Activated T-cell treated with anti-CD3 and anti-CD28 coated beads, Interleukin-2, amount 50 U/mL, for 24 hours (primary cell): ENCODE measurements around the gene IER5L.
"Not testable (repeated sequence)": the region's sequence is repeated elsewhere in the genome, so short reads cannot be mapped to it uniquely, and the experiment has no call there.

Source experiments
- DNase-seq: peaks from one replicate; pipeline ENCODE4 v3.0.0-alpha.2; 2020
- H3K27ac Mint-ChIP-seq: 2 replicates; pipeline ENCODE4 v1.8.0; 2020; ENCODE audit warnings: mild to moderate bottlenecking, mixed read lengths
- H3K27me3 Mint-ChIP-seq: 2 replicates; pipeline ENCODE4 v1.8.0; 2020; ENCODE audit warnings: mixed read lengths
- H3K36me3 Mint-ChIP-seq: 2 replicates; pipeline ENCODE4 v1.8.0; 2020; ENCODE audit warnings: low read depth, mixed read lengths
- H3K4me1 Mint-ChIP-seq: 2 replicates; pipeline ENCODE4 v1.8.0; 2020; ENCODE audit warnings: low read depth, mixed read lengths
- H3K4me3 Mint-ChIP-seq: 2 replicates; pipeline ENCODE4 v1.8.0; 2020; ENCODE audit warnings: mild to moderate bottlenecking, moderate library complexity, mixed read lengths
- H3K9me3 Mint-ChIP-seq: 2 replicates; pipeline ENCODE4 v1.8.0; 2020; ENCODE audit warnings: mixed read lengths

Gene IER5L

GRCh38 chr9:129138144-129138462, 40.0 kb downstream of the IER5L start:
- no peak overlapping the region for H3K4me3 Mint-ChIP-seq
- H3K36me3 Mint-ChIP-seq: peaks cover 68% of the 10 kb centered on the region
- H3K27me3 Mint-ChIP-seq: no peaks in the 10 kb centered on the region
- H3K4me1 Mint-ChIP-seq: peaks cover 41% of the 10 kb centered on the region
- H3K27ac Mint-ChIP-seq: no peak overlapping the region
- H3K9me3 Mint-ChIP-seq: no peaks in the 10 kb centered on the region
- DNase-seq: no peak

- Mint-ChIP-seq H3K4me1 (peaks cover 35% of the 10 kb centered on the region), H3K4me3 (no peak overlapping the region), H3K27ac (peak overlapping the region; percentile 44), H3K9me3 (no peaks in the 10 kb centered on the region), H3K36me3 (peaks cover 66% of the 10 kb centered on the region), H3K27me3 (no peaks in the 10 kb centered on the region)
- no peak for DNase-seq
Measured at GRCh38 chr9:129137292-129138143, 40.5 kb downstream of the IER5L start.

GRCh38 chr9:129136446-129137035, 41.5 kb downstream of the IER5L start:
- Mint-ChIP-seq H3K27ac (no peak overlapping the region), H3K4me3 (no peak overlapping the region), H3K4me1 (peaks cover 30% of the 10 kb centered on the region), H3K36me3 (peaks cover 72% of the 10 kb centered on the region), H3K9me3 (no peaks in the 10 kb centered on the region), H3K27me3 (no peaks in the 10 kb centered on the region)
- DNase-seq: no peak

- Mint-ChIP-seq H3K27me3 (no peaks in the 10 kb centered on the region), H3K27ac (no peak overlapping the region), H3K4me1 (peaks cover 22% of the 10 kb centered on the region), H3K36me3 (peaks cover 79% of the 10 kb centered on the region), H3K4me3 (no peak overlapping the region), H3K9me3 (no peaks in the 10 kb centered on the region)
- no peak for DNase-seq
Measured at GRCh38 chr9:129135476-129135875, 42.6 kb downstream of the IER5L start.

- no peak for DNase-seq
- Mint-ChIP-seq H3K4me3 (no peak overlapping the region), H3K4me1 (peaks cover 7% of the 10 kb centered on the region), H3K9me3 (no peaks in the 10 kb centered on the region), H3K36me3 (peaks cover 86% of the 10 kb centered on the region), H3K27me3 (no peaks in the 10 kb centered on the region), H3K27ac (no peak overlapping the region)
Measured at GRCh38 chr9:129133082-129133481, 45.0 kb downstream of the IER5L start.

GRCh38 chr9:129131300-129132145, 46.5 kb downstream of the IER5L start:
- peak; percentile 90 for DNase-seq
- Mint-ChIP-seq H3K9me3 (no peaks in the 10 kb centered on the region), H3K36me3 (peaks cover 84% of the 10 kb centered on the region), H3K4me1 (peaks cover 7% of the 10 kb centered on the region), H3K27ac (peak overlapping the region; percentile 12), H3K4me3 (no peak overlapping the region), H3K27me3 (no peaks in the 10 kb centered on the region)

GRCh38 chr9:129130791-129131190, 47.3 kb downstream of the IER5L start:
- Mint-ChIP-seq H3K27me3 (no peaks in the 10 kb centered on the region), H3K4me1 (peaks cover 7% of the 10 kb centered on the region), H3K36me3 (peaks cover 83% of the 10 kb centered on the region), H3K4me3 (no peak overlapping the region), H3K9me3 (no peaks in the 10 kb centered on the region), H3K27ac (no peak overlapping the region)
- no peak for DNase-seq

- peaks cover 79% of the 10 kb centered on the region for H3K36me3 Mint-ChIP-seq
- not testable (repeated sequence) for H3K27ac Mint-ChIP-seq, H3K4me1 Mint-ChIP-seq, H3K4me3 Mint-ChIP-seq, H3K27me3 Mint-ChIP-seq, DNase-seq, H3K9me3 Mint-ChIP-seq
Measured at GRCh38 chr9:129130271-129130670, 47.8 kb downstream of the IER5L start.

GRCh38 chr9:129128689-129129088, 49.4 kb downstream of the IER5L start:
- Mint-ChIP-seq H3K4me3 (no peak overlapping the region), H3K27ac (no peak overlapping the region), H3K9me3 (no peaks in the 10 kb centered on the region), H3K27me3 (no peaks in the 10 kb centered on the region), H3K36me3 (peaks cover 75% of the 10 kb centered on the region), H3K4me1 (peaks cover 7% of the 10 kb centered on the region)
- no peak for DNase-seq

- Mint-ChIP-seq H3K27ac (no peak overlapping the region), H3K36me3 (peaks cover 71% of the 10 kb centered on the region), H3K27me3 (no peaks in the 10 kb centered on the region), H3K4me3 (no peak overlapping the region), H3K4me1 (peaks cover 6% of the 10 kb centered on the region), H3K9me3 (no peaks in the 10 kb centered on the region)
- DNase-seq: no peak
Measured at GRCh38 chr9:129126749-129127618, 51.1 kb downstream of the IER5L start.
